Astrocyte of the cerebellum (primary cell): ENCODE measurements around the gene SH3TC1.

Experiments used
- DNase-seq: peaks from one replicate; pipeline ENCODE4 v3.0.0-alpha.2; 2011; ENCODE audit warnings: low read depth
- H3K4me3 ChIP-seq: 2 replicates; pipeline ENCODE4 v1.5.1; 2011; ENCODE audit warnings: mild to moderate bottlenecking, low read depth, low read length, moderate library complexity
- in situ Hi-C: cut with HindIII; loops from 2 replicates; pipeline ENCODE4 v1.10.0; 2017; ENCODE audit warnings: low sequenced_read_pairs
- TF ChIP-seq, protein P1 (sequence below): IDR thresholded peaks from 2 replicates; pipeline ENCODE4 v1.5.1; 2012; ENCODE audit warnings: low read length, low read depth, moderate library complexity, mild to moderate bottlenecking; ENCODE audit errors: missing control alignments

SH3TC1 gene

DNA sequence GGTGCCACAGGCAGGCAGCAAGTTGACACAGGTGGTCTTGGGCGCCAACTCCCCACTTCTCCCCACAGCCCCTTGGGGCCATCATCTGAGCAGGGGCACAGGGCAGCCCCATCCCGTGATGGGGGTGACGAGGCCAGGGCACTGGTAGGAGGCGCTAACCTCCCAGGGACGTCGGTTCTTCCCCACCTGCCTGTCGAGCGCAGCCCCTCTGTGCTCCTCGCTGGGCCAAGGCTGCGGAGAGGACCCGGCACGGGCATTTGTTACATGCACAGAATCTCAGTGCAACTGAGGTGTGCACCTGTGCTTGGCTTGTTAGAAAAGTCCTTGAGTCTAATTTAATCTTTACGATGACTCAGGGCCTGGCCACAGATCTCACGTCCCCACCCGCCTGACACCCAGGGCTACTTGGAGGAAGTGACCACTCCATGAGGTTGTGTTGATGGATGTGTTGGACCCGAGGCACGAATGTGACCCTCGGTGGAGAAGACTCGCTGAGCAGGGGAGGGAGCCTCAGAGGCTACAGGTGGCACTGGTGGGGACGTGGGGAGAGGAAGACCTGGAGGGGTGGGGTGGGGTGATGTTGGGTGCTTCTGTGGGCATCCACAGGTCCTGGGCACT, 3.1 kb upstream of the SH3TC1 start:
- H3K4me3 ChIP-seq = no peak overlapping the region
- in situ Hi-C loops = no loop called here
- no peak for DNase-seq
- TF ChIP-seq, protein P1, sequence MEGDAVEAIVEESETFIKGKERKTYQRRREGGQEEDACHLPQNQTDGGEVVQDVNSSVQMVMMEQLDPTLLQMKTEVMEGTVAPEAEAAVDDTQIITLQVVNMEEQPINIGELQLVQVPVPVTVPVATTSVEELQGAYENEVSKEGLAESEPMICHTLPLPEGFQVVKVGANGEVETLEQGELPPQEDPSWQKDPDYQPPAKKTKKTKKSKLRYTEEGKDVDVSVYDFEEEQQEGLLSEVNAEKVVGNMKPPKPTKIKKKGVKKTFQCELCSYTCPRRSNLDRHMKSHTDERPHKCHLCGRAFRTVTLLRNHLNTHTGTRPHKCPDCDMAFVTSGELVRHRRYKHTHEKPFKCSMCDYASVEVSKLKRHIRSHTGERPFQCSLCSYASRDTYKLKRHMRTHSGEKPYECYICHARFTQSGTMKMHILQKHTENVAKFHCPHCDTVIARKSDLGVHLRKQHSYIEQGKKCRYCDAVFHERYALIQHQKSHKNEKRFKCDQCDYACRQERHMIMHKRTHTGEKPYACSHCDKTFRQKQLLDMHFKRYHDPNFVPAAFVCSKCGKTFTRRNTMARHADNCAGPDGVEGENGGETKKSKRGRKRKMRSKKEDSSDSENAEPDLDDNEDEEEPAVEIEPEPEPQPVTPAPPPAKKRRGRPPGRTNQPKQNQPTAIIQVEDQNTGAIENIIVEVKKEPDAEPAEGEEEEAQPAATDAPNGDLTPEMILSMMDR = no peak

DNA sequence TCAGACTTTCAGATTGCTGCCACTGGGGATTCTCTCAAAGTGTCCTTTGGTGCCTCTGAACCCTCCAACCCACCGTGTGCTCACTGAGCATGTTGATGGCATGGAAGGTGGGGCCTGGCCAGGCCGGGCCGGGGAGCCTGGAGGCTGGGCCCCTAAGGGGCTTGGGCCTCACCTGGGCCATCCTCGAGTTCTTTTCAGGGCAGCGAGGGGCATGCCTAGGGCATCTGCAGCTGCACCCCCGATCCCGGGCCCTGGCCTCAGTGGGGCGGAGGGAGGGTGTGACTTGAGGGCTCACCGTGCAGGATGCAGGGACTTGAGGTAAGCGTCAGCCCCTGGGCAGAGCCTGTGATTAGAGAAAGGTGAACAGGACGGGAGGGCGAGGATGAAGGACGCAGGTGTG, 1.6 kb upstream of the SH3TC1 start:
- in situ Hi-C loops = no loop called here
- TF ChIP-seq, protein P1 = no peak
- DNase-seq = no peak
- no peak overlapping the region for H3K4me3 ChIP-seq

- no peak for DNase-seq
- H3K4me3 ChIP-seq = no peak overlapping the region
- in situ Hi-C loops = no loop called here
- TF ChIP-seq, protein P1 = no peak
These were observed 734 bp upstream of the SH3TC1 start for GRCh38 chr4:8198206-8198905.

DNA sequence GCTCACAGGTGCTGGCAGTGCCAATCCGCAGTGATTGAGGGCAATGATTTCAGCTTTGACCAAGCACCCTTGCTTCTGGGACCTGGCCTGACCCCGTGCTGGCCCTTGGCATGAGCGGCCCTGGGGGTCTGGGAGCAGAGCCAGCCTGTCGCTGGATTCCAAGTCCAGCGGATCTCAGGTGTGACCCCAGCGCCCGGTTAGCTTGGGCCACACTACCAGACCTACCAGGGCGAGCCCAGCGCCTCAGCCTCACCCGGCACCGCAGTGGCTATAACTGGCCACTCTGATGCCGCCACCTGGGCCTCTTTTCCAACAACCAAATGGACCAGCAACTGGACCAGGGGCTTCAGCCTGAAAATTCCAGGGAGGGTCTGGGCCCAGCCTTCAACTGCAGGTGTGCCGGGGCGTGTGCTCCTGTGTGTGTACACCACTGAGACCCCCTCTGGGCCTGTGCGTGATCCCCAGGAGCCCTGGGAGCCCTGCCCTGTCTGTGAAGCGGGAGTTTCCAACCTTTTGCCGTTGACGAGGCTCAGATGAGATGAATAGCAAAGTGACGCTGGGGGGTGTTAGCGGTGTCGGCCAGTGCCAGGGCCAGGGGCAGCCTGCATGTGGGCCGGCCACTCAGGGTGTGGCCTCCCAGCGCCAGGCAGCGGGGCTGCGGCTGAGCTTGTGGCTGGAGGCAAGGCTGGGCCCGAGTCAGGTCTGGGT, 658 bp downstream of the SH3TC1 start:
- TF ChIP-seq, protein P1 = no peak
- no peak overlapping the region for H3K4me3 ChIP-seq
- no peak for DNase-seq
- in situ Hi-C loops = no loop called here

- no peak overlapping the region for H3K4me3 ChIP-seq
- in situ Hi-C loops = no loop called here
- TF ChIP-seq, protein P1 = no peak
- no peak for DNase-seq
These were observed 1.3 kb downstream of the SH3TC1 start for GRCh38 chr4:8200302-8200975.

DNA sequence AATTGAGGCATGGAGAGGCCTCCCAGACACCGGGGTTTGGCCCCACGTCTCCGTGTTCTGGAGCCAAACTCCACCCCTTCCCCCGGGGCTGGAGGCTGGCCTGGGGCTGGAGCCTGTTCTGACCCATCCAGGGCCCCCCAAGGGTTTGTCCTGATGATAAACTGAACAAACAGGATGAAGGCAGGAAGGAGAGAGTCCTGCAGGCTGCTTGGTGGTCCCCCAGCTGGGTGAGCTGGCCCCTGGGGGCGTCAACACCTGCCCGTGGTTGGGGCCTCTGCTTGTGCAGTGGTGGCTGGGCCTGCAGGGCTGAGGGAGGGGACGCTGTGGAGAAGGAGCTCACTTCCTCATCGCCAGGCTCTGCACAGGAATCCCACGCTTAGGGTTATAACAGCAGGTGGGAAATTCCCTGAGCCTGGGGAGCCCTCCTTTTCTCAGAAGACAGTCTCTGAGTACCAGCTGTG, 2.3 kb downstream of the SH3TC1 start:
- in situ Hi-C loops = no loop called here
- no peak for DNase-seq
- no peak overlapping the region for H3K4me3 ChIP-seq
- TF ChIP-seq, protein P1 = no peak
